Prostate gland (tissue), 2 donors: Measurements from ENCODE around the gene TMEM92.

Experiments used
- CTCF ChIP-seq, 4 experiments: fragments of 200-600 bp in 2 of 4; fragments of 450-650 bp in 2 of 4; sonication (generic) in 2 of 4; IDR thresholded peaks; 1 replicate in 3 of 4; 2 replicates in 1 of 4; pipeline ENCODE4 v1.5.1; 2016 to 2019; ENCODE audit warnings: antibody characterized with exemption in 4 of 4, mild to moderate bottlenecking in 2 of 4, moderate library complexity in 2 of 4
- POLR2A ChIP-seq: fragments of 450-650 bp; IDR thresholded peaks from one replicate; pipeline ENCODE4 v1.6.1; 2016; ENCODE audit warnings: antibody characterized with exemption, mild to moderate bottlenecking
- POLR2AphosphoS5 ChIP-seq: sonication (generic); formaldehyde crosslinking; IDR thresholded peaks from one replicate; pipeline ENCODE4 v1.6.1; 2017; ENCODE audit warnings: antibody characterized with exemption

- TF ChIP-seq CTCF (IDR thresholded peaks at IDR 0.05), result no peak
- no peak for TF ChIP-seq POLR2A
- no peak for TF ChIP-seq POLR2AphosphoS5
Measured at GRCh38 chr17:50225701-50226240, 48.5 kb upstream of the TMEM92 start.
